HG03469 (cell line): Measurements from ENCODE around the gene HSPB9.

Source experiments
- ATAC-seq: cut with Tn5 transposase; IDR thresholded peaks from one replicate; pipeline ENCODE4 v1.9.1; 2021; ENCODE audit warnings: mild to moderate bottlenecking, moderate library complexity, moderate number of reproducible peaks; ENCODE audit not compliant: unreplicated experiment

The HSPB9 gene

DNA sequence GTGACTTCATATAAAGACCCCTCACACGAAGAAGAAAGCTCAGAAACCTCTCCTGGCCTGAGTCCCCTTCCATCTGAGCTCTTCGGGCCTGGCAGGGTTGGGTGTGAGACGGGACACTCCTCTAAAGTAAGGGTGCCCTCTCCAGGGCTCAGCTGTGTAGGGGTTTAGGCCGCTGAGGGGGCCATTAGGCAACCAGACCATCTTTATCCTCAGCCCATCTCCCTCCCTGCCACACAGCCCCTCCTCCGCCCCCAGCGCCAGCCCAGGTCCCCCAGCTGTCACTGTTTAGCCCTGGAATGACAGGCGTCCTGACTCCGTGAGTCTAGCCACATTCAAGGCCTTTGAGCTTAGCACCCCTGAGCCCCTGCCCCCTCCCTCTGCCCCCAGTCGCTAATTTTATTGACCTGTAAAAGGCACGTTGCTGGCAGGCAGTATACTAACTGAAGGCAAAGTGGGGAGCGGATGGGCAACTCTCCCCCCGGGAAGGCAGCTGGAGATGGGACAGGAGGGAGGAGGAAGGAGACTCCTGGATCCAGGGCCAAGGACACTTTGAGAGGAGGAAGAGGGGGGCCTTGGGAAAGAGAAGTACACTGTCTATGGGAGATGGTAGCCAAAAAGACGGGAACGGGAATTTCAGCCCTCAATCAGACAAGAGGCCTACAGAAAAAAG, 23.7 kb upstream of the HSPB9 start:
- no peak for ATAC-seq

DNA sequence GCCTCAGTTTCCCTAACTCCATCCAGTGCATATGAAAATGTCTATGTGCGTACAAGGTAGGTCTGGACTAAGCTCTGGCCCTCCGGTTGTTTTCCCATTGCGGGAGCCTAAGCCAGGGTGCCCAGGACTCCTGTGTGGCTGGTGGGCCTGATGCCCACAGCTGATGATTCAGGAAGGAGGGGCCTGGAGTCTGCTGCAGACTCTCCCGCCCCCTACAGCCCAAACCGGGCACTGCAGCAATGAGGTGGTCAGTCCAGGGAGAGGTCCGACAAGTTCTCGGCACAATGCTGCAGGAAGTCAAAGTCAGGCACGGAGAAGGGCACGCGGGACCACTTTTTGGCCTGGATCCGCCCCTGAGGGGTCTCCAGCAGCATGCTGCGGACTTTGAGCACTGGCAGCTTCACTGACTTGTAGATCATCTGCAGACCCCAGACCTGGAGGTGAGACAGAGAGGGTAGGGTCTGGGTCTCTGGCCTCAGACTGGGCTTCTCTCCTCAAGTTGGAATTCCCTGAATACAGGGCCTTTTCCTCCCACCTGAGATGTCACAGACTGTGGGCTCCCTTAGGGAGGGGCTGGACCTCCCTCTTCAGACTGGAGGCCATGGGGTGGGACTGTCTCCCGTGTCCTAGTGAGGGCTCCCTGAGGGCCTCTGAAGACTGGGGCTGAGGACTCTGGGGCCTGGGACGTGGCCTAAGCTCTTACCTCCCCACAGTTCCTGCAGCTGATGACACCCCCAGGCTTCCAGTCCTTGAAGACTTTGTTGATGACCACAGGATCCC, 20.9 kb upstream of the HSPB9 start:
- no peak for ATAC-seq

DNA sequence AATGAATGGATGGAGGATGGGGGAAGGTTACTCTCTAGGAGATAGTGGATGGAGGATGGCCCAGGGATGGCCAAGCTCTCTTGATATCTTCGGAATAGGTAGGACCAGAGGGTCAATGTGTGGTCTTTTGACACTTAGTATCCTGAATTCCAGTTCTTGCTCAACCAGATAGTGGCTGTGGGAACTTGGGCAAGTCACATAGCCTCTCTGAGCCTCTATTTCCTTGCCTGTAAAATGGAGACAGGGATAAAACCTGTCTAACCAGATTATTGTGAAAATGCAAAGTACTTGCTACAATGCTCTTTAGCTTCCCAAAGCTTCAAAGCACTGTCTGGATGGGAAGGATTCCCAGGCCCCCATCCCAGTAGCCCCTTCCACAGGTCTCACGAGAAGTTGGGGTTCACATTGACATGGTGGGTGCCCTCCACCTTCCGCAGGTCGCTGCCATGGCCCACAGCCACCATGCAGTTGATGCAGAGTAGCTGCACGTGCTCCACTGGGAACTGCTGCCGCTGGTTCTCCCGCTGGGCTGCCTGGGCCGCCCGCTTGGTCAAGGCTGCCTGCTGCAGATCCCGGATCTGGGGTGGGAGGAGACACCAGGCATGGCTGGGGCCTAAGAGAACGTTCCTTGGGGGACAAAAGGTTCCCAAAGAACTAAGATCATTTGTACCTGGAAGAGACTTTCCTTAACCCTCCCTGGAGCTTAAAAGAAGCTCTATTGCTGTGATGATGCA, 19.2 kb upstream of the HSPB9 start:
- ATAC-seq = no peak

DNA sequence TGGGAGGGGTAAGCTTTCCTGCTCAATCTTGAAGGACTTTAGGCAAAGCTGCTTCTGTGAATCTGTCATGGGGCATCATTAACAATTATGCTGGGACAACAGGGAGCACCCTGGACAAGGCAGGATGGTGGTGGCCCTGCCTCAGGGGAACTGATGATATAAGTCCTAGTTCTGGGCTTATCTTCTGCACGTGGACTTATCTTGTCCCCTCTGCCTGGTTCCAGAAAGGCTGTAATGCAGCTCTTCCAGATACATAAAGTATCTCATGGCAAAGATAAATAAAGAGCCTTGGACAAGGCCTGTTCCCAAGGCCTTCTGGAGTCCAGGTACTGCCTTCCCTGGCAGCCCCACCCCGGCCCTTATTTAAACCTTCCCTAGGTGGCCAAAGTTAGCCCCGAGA, 18.3 kb upstream of the HSPB9 start:
- ATAC-seq = no peak

DNA sequence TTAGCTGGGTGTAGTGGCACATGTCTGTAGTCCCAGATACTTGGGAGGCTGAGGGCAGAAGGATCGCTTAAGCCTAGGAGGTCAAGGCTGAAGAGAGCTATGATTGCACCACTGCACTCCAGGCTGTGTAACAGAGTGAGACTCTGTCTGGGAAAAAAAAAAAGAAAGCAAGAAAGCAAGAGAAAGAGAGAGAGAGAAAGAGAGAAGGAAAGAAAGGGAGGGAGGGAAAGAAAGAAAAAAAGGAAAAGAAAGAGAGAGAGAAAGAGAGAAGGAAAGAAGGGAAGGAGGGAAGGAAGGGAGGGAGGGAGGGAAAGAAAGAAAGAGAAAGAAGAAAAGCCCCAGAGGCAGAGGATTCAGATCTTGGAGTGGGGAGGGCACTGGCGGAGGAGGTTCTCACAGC, 16.6 kb upstream of the HSPB9 start:
- ATAC-seq = no peak

DNA sequence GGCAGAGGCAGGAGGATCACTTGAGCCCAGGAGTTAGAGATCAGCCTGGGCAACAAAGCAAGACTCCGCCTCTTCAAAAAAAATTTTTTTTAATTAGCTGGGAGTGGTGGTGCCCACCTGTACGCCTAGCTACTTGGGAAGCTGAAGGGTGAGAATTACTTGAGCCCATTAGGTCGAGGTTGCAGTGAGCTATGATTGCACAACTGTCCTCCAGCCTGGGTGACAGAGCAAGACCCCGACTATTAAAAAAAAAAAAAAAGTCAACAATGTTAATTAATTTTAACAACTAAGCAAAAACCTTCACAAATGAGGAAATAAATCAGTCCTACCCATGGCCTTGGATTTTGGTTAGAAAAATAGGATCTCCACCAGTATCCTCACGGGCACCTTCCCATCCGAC, 15.5 kb upstream of the HSPB9 start:
- ATAC-seq = no peak

DNA sequence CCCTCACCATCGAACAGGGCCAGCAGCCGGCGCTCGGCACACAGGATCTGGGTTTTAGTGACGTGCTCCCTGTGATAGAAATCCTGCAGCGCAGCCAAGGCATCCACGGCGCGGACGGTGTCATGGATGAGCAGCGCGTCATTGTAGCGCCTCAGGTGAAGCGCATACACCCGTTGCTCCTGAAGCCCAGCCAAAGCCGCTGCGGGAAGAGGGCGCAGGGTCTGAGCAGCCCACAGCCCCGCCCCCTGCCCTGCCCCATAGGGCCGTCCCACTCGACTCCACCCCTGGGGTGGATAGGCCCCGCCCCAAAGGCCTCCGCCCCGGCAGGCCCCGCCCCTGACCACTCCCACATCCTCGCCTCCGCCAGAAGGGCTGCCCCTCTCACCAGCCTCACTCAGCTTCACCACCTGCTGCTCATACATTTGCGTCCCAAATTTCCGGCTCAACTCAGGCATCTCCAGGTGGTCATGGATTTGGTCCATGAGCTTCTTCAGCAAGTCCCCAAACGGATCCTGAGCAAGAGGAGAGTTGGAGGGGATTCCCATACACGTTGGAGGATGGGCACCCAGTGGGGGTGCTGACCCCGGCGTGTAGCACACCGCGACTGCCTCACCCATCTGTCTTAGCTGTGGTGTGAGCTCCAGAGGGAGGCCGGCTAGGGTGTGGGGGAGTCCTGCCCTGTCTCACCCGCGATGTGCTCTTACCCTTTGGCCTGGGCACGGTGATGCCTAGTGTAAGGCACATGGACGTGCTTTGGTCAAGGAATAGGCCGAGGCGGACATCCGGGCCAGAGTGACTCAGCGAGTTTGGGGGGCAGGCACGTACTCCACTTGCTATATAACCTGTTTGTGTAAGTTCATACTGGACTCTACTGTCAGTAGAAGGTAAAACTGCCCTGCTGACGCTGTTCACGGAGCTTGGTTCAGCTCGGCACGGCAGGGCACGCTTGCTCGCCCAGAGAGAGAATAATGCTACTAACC, 14.7 kb upstream of the HSPB9 start:
- ATAC-seq = no peak

DNA sequence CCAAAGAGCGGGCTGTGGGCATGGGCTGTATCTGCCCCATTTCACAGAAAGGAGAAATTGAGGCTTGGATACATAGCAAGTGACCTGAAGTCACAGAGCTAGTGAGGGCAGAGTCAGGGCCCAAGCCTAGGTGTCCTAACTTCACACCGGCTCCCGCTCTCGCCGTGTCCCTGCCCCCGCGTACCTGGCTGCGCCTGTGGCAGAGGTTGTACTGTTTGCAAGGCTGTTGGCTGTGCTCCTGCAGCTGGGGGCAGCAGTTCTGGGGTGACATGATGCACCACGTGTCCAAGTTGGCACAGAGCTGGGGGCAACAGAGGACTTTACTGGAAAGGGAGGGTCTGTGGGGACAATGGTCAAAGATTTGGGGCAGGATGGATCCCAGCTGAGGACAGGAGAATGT, 13.5 kb upstream of the HSPB9 start:
- no peak for ATAC-seq

DNA sequence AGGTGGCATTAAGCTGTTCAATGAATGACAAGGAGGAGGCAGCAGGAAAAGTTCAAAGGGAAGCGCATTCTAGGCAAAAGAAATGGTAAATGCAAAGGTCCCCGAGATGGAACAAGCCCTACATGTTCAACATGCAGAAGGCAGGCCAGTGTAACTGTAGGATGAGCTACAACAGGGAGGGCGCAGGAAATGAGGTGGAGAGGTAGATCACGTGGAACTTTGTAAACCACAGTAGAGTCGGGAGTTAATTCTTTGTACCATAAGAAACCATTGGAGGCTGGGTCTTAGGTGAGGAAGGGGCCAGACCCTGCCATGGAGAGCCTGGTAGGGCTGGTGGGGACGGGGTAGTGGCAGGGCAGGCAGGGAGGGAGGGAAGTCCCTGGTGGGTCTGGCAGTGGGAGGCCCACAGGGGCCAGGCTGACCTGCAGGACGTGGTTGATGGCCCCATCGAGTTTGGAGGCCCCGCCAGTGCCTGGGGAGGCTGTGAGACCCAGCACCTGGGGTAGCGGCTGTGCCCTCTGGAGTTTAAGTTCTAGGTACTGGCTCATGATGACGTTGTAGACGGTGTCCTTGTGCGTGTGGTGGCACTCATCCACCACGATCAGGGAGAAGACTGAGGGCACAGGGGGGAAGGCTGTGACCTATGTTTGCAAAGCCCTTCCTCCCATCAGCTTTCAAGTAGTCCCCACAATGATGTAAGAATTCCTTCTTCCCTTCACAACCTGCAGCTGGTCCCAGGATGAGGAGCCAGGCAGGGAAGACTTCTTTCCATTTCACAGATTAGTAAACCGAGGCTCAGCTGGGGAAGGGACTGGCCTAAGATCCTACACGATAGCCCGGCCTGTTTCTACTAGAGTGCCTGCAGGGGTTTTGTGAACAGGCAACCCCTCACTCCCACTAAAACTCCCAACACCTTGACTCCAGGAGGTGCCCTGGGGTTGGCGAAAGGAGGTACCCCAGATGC, 12.0 kb upstream of the HSPB9 start:
- ATAC-seq = no peak

DNA sequence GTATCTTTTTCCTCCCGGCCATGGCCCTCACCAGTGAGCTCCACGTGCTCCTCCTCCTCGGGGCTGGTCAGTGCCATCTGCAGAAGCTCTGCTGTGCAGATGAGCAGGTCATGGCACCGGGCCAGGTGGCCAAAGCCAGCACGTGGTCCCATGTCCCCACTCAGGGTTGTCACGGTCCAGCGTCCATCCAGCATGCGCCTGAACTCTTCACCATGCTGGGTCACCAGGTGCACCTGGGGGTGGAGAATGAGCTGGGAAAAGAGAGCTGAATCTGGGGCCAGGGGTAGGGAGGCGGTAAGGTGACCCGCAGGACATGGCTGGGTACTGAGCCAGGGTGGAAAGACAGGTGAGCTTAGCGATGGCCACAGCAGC, 11.4 kb upstream of the HSPB9 start:
- no peak for ATAC-seq

DNA sequence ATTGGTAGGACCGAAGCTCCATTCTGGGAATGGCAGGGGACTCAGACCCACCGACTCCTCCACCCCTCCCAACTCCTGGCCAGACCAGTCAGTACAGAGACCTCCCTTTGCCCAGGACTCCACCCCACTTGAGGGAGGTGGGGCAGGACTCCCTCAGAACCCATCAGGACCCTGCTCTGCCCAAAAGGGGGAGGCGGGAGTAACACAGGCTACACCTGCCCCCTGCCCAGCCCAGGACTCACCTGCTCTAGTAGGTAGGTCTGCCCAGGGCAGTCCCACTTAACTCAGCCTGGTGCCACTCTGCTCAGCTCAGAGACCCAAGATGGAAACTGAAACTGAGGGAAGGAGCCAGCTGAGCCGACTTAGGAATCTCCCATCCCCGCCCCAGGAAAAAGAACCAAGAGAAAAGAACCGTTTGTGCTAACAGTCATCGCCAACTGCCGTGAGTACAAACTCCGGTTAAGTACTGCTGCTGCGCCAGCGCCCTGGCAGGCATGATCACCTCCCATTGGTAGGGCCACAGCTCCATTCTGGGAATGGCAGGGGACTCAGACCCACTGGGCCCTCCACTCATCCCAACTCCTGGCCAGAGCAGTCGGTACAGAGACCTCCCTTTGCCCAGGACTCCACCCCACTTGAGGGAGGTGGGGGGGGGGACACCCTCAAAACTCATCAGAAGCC, 10.6 kb upstream of the HSPB9 start:
- ATAC-seq = no peak

DNA sequence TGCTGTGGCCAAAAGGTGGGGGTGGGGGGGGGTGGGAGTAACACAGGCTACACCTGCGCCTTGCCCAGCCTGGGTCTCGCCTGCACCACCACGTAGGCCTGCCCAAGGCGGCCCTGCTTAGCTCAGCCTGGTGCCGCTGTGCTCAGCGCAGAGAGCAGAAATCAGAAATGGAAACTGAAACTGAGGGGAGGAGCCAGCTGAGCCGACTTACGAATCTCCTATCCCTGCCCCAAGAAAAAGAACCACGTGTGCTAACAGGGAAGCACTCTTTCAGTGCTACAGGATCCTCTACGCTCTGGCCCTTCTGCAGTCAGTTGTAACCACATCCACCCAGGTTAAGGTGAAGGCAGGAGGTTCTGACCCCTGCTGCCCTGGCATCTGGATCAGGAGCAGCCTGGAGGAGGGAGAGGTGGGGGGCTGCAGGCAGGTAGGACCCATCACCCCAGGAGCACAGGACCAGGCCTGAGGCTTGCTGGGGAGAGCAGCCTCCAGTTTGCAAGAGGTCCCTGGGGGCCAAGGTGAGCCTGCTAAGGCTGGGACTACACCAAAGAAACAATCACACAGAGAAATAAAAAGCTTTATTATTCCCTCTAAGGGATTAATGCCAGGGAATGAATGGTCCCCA, 9.9 kb upstream of the HSPB9 start, which contains the start of gene DHX58:
TSS of gene DHX58 (minus strand) at position 163 of the 625 bp plus-strand sequence. CDS start 822 bp downstream, outside the sequence.
- ATAC-seq = no peak

DNA sequence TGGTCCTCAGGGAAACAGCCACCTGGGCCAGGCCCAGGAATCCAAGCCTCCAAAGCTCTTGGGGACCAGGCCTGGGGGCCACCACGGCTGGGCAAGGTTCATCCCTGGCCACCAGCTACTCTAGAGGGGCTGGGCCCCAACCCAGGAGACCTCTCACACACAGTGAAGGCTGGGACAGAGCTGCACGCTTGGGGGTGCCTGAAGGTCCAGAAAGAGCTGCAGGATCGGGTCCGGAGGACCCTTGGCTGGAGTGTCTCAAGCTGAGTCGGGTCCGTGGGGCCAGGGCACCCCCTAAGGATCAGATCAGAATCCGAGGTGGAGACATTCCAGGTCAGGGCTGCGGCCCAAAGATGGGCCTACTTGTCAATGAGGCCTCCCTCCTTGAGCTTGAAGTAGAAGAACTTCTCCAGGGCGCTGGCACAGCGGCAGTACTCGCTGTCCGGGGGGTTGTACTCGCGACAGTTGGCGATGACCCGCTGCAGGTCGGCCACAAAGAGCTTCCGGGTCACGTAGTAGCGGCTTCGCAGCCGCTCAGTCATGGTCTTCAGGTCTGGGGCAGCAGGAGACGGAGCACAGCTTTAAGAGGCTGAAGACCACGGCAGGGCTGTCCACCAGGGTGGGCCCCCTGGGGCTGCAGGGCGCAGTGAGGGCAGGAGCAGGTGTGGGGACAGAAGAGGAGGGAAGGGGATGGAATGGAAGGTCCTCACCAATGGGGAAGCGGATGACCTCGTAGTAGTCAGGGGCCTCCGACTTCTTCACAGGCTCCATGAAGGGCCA, 9.1 kb upstream of the HSPB9 start:
- ATAC-seq = no peak

DNA sequence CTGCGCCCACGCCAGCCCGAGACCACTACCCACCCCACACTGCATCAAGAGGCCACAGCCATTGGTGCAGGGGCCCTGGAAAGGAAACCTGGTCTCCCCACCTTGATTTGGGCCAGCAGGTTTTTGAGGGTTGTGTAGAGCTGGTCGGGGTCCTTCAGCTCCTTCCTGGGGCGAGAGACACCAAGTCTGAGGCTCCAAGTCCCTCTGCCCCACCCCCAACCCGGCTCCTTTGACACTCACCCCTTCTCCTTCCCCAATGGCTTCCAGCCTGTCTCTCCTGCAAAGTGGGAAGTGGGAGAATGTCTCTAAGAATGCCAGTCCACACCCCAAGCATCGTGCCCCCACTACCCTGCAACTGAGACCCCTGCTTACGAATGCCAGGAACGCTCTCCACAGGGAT, 8.5 kb upstream of the HSPB9 start:
- no peak for ATAC-seq

DNA sequence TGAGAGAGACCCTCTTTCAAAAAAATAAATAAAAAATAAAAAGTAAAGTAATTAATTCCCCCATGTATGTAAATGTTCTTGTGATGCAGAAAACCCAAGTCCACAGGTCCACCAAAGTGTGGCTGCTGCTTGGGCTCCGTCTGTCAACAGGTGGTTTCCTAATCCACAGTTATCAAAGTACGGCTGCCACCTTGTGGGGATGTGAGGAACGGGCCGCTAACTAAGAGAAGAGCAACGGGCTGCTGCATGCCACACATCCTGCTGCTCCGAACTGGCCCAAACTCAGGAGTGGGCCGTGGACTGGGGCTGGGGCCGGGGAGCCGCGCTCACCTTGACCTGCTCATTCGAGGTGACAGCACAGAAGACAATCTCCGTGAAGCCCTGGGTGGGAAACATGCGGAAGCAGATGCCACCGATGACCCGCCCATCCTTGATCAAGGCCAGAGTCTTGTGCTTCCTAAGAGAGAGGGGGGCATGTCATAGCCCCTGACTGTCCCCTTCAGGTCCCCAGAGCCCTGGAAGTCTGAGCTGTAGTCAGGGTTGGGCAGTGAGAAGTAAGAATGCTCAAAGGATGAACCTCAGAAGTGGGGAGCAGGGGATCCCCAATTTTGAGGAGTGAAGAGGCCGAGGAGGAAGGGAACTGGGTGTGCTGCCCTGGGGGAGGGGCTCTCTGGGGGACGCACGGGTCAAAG, 5.8 kb upstream of the HSPB9 start:
- no peak for ATAC-seq

DNA sequence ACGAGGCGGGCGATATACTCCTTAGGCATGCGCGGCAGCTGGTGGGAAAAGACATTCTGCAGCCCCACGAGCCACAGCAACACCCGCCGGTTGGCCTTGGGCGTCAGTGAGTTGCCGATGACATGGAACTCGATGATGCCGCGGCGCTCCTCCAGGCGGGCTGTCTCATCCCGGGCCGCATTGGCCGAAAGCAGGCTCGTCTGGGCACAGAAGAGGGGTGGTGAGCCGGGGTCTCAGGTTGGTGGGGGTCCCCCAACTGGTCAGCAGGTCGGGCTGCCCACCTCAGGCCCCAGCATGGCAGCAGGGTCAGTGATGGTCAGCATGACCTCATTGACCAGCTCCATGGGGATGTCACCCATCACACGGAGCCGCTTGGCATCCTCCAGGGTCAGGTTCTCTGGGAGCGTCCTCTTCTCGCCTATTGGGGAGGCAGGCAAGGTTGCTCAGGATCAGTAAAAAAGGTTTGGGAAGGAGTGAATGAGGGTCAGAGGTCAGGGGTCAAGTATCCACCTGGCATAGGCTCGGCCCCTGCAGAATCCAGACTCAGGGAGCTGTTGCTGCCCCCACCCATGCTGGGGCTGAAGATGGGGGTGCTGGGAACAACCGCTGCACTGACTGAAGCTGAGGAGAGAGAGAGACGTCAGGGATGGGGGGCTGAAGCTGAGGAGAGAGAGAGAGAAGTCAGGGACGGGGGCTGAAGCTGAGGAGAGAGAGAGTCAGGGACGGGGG, 5.0 kb upstream of the HSPB9 start:
- ATAC-seq = no peak

DNA sequence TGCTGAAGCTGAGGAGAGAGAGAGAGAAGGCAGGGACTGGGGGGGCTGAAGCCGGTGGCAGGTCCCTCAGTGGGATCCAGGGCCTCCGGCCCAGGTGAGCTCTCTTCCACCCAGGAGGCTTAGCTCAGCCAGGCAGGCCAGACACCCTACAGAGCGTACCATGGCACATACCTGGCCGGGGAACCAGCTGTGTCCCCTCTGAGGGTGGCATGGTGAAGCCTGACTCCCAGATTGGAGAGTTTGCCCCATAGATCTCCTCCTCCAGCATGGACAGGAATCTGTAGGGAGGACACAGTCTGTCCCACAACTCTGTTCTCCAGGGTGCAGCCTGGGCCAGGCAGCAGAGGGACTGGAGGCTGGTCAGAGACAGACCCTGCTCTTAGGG, 4.5 kb upstream of the HSPB9 start:
- ATAC-seq = no peak
